Measurements from ENCODE around the gene PPFIA3. TPM values are rescaled to one million over a fixed set of nuclear protein-coding genes. Genes with fewer than 3 reads are reported as not detected.

Gene PPFIA3
- total RNA-seq, 1 experiment from 2014 or later = 33.6 TPM

DNA sequence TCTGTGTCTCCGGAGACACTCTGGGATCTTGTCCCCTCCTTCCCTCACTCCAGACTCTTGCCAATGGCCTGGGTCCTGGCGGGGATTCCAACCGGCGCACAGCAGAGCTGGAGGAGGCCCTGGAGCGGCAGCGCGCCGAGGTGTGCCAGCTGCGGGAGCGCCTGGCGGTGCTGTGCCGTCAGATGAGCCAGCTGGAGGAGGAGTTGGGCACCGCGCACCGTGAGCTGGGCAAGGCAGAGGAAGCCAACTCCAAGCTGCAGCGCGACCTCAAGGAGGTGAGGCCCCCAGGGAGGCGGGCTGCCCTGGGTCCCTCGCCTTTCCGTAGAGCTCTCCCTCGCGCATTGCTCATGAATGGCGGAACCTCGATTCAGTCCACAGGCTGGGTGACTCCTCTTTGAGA lies 11.0 kb downstream of the PPFIA3 start:
- no peaks in the 10 kb centered on the region for H3K9me3 ChIP-seq (ENCODE audit: low read depth, low read length, poor library complexity, severe bottlenecking)
- intact Hi-C loops (cut with micrococcal nuclease; ENCODE audit: unreplicated experiment) = no loop called here
- peaks cover 26% of the 10 kb centered on the region for H3K36me3 ChIP-seq (ENCODE audit: insufficient read depth, low read length, poor library complexity, severe bottlenecking)
- H3K27ac ChIP-seq (ENCODE audit: low read depth, low read length, poor library complexity, severe bottlenecking) = no peak overlapping the region
- no peaks in the 10 kb centered on the region for H3K27me3 ChIP-seq (replicated peaks; ENCODE audit: insufficient read depth, low read depth, low read length, poor library complexity)
- no TSS peak for BruUV-seq (replicated peaks)
- H3K4me1 ChIP-seq (ENCODE audit: insufficient read depth, low read length, poor library complexity, severe bottlenecking) = peaks cover 21% of the 10 kb centered on the region
- DNase-seq (ENCODE audit: low spot score) = no peak
- no peak overlapping the region for H3K4me3 ChIP-seq (ENCODE audit: low read depth, low read length, poor library complexity, severe bottlenecking)
- no peak for TF ChIP-seq EZH2 (IDR thresholded peaks at IDR 0.05; ENCODE audit: borderline replicate concordance, low read depth, low read length, poor library complexity, severe bottlenecking)
- TF ChIP-seq, protein P1, sequence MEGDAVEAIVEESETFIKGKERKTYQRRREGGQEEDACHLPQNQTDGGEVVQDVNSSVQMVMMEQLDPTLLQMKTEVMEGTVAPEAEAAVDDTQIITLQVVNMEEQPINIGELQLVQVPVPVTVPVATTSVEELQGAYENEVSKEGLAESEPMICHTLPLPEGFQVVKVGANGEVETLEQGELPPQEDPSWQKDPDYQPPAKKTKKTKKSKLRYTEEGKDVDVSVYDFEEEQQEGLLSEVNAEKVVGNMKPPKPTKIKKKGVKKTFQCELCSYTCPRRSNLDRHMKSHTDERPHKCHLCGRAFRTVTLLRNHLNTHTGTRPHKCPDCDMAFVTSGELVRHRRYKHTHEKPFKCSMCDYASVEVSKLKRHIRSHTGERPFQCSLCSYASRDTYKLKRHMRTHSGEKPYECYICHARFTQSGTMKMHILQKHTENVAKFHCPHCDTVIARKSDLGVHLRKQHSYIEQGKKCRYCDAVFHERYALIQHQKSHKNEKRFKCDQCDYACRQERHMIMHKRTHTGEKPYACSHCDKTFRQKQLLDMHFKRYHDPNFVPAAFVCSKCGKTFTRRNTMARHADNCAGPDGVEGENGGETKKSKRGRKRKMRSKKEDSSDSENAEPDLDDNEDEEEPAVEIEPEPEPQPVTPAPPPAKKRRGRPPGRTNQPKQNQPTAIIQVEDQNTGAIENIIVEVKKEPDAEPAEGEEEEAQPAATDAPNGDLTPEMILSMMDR (conservative IDR thresholded peaks at IDR 0.05; ENCODE audit: low read depth, low read length) = no peak
- POLR2A ChIA-PET (ENCODE audit: low non-redundant PET) = no interaction called here
- CTCF ChIA-PET = no interaction called here

DNA sequence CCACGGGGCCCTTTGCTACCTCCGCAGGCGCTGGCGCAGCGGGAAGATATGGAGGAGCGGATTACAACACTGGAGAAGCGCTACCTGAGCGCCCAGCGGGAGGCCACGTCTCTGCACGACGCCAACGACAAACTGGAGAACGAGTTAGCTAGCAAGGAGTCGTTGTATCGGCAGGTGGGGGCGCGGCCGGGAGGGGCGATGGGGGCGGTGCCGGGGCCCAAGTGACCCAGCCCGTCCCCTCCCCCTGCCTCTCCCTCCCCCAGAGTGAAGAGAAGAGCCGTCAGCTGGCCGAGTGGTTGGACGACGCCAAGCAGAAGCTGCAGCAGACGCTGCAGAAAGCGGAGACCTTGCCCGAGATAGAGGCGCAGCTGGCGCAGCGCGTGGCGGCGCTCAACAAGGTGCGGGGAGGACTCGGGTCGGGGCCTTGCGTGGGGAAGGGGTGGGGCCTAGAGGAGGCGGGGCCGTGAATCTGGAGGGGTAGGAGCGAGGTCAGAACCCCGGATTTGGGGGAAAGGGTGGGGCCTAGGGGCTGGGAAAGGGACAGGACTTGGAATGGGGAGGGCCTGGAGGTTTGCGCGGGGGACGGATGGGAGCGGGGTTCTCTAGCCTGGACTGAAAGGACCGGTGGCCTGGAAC lies 13.7 kb downstream of the PPFIA3 start:
- Histone ChIP-seq H3K27ac (ENCODE audit: low read depth, low read length, poor library complexity, severe bottlenecking) (no peak overlapping the region), H3K4me1 (ENCODE audit: insufficient read depth, low read length, poor library complexity, severe bottlenecking) (peaks cover 15% of the 10 kb centered on the region), H3K36me3 (ENCODE audit: insufficient read depth, low read length, poor library complexity, severe bottlenecking) (peaks cover 32% of the 10 kb centered on the region), H3K27me3 (replicated peaks; ENCODE audit: insufficient read depth, low read depth, low read length, poor library complexity) (no peaks in the 10 kb centered on the region), H3K4me3 (ENCODE audit: low read depth, low read length, poor library complexity, severe bottlenecking) (no peak overlapping the region), H3K9me3 (ENCODE audit: low read depth, low read length, poor library complexity, severe bottlenecking) (no peaks in the 10 kb centered on the region)
- ChIA-PET CTCF (no interaction called here), POLR2A (ENCODE audit: low non-redundant PET) (no interaction called here)
- no peak for TF ChIP-seq EZH2 (IDR thresholded peaks at IDR 0.05; ENCODE audit: borderline replicate concordance, low read depth, low read length, poor library complexity, severe bottlenecking)
- TF ChIP-seq, protein P1 (conservative IDR thresholded peaks at IDR 0.05; ENCODE audit: low read depth, low read length) = no peak
- intact Hi-C loops (cut with micrococcal nuclease; ENCODE audit: unreplicated experiment) = no loop called here
- no TSS peak for BruUV-seq (replicated peaks)
- no peak for DNase-seq (ENCODE audit: low spot score)

DNA sequence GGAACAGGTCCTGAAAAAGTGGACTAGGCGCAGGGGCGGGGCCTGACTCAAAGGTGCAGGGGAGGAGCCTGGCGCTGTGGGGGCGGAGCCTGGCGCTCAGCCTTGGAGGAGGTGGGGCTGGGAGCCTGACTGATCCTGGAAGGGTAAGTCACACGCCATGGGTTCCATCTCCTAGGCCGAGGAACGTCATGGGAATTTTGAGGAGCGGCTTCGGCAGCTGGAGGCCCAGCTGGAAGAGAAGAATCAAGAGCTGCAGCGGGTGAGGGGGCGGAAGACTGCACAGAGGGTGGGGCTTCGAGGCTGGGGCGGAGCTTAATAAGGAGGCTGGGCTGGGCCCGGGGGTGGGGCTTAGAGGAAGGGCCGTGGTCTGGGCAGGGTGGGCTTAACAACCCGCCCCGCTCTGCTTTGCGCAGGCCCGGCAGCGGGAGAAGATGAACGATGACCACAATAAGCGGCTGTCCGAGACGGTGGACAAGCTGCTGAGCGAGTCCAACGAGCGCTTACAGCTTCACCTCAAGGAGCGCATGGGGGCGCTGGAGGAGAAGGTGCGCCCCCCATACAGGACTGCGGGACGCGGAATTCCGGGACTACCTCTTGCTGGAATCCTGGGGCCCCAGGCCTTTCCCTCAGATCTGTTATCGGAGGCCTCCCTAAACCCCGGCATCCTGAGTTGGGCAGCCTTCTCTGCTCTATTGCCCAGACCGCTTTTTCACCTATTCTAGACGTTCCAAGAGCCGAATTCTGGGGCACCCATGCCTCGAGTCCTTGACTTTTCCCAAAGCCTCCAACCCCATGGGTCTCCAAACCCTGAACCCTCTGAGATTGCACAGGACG lies 14.5 kb downstream of the PPFIA3 start:
- POLR2A ChIA-PET (ENCODE audit: low non-redundant PET) = no interaction called here
- CTCF ChIA-PET = no interaction called here
- TF ChIP-seq, protein P1 (conservative IDR thresholded peaks at IDR 0.05; ENCODE audit: low read depth, low read length) = no peak
- TF ChIP-seq EZH2 (IDR thresholded peaks at IDR 0.05; ENCODE audit: borderline replicate concordance, low read depth, low read length, poor library complexity, severe bottlenecking) = no peak
- Histone ChIP-seq H3K27ac (ENCODE audit: low read depth, low read length, poor library complexity, severe bottlenecking) (no peak overlapping the region), H3K4me1 (ENCODE audit: insufficient read depth, low read length, poor library complexity, severe bottlenecking) (peaks cover 11% of the 10 kb centered on the region), H3K9me3 (ENCODE audit: low read depth, low read length, poor library complexity, severe bottlenecking) (no peaks in the 10 kb centered on the region), H3K4me3 (ENCODE audit: low read depth, low read length, poor library complexity, severe bottlenecking) (no peak overlapping the region), H3K27me3 (replicated peaks; ENCODE audit: insufficient read depth, low read depth, low read length, poor library complexity) (no peaks in the 10 kb centered on the region), H3K36me3 (ENCODE audit: insufficient read depth, low read length, poor library complexity, severe bottlenecking) (peaks cover 32% of the 10 kb centered on the region)
- BruUV-seq (replicated peaks) = no TSS peak
- no peak for DNase-seq (ENCODE audit: low spot score)
- intact Hi-C loops (cut with micrococcal nuclease; ENCODE audit: unreplicated experiment) = no loop called here
